ES-I3 (cell line): ENCODE measurements around the gene TRAF4.
A peak's percentile ranks its signal among the peaks of the same experiment; 100 is the strongest.
"Not testable (repeated sequence)": the region's sequence is repeated elsewhere in the genome, so short reads cannot be mapped to it uniquely, and the experiment has no call there.

Source experiments
- H3K36me3 ChIP-seq: 2 replicates; pipeline ENCODE4 v1.6.1; 2013; ENCODE audit warnings: mild to moderate bottlenecking, low read length, control low read depth, moderate library complexity; ENCODE audit not compliant: insufficient read depth
- H3K4me1 ChIP-seq: 2 replicates; pipeline ENCODE4 v1.6.1; 2013; ENCODE audit warnings: mild to moderate bottlenecking, control low read depth, low read length; ENCODE audit not compliant: insufficient read depth
- H3K9ac ChIP-seq: 2 replicates; pipeline ENCODE4 v1.6.1; 2013; ENCODE audit warnings: low read depth, mild to moderate bottlenecking, low read length, moderate library complexity
- H3K9me3 ChIP-seq: 2 replicates; pipeline ENCODE4 v1.6.1; 2013; ENCODE audit warnings: mild to moderate bottlenecking, low read length, moderate library complexity; ENCODE audit not compliant: control insufficient read depth, insufficient read depth

Gene TRAF4

DNA sequence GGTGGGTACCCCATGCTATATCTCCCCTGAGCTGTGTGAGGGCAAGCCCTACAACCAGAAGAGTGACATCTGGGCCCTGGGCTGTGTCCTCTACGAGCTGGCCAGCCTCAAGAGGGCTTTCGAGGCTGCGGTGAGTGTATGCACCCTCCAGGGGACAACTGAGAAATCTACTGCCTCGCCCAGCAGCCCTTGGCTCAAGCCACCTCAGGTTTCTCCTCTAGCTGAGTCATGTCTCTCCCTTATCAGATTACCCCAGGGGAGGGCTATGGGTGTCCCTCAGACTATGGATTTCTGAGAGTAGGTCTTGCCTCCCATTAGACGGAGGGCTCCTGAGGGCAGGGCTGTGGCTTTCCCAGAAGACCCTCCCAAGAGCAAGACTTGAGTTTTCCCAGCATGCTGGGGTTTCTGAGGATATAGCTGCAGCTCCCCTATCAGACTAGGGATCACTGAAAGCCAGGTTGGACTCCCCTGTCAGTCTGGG lies 8.5 kb upstream of the TRAF4 start:
- H3K4me1 ChIP-seq: no peaks in the 10 kb centered on the region
- H3K9me3 ChIP-seq: no peaks in the 10 kb centered on the region
- H3K9ac ChIP-seq: no peak overlapping the region
- peaks cover 5% of the 10 kb centered on the region; the same call in 1 of the 2 replicates for H3K36me3 ChIP-seq

DNA sequence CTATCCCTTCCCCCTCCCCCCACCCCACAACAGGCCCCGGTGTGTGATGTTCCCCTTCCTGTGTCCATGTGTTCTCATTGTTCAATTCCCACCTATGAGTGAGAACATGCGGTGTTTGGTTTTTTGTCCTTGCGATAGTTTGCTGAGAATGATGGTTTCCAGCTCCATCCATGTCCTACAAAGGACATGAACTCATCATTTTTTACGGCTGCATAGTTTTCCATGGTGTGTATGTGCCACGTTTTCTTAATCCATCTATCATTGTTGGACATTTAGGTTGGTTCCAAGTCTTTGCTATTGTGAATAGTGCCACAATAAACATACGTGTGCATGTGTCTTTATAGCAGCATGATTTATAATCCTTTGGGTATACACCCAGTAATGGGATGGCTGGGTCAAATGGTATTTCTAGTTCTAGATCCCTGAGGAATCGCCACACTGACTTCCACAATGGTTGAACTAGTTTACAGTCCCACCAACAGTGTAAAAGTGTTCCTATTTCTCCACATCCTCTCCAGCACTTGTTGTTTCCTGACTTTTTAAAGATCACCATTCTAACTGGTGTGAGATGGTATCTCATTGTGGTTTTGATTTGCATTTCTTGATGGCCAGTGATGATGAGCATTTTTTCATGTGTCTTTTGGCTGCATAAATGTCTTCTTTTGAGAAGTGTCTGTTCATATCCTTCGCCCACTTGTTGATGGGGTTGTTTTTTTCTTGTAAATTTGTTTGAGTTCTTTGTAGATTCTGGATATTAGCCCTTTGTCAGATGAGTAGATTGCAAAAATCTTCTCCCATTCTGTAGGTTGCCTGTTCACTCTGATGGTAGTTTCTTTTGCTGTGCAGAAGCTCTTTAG lies 7.7 kb upstream of the TRAF4 start:
- H3K36me3 ChIP-seq, H3K9me3 ChIP-seq, H3K9ac ChIP-seq, H3K4me1 ChIP-seq: not testable (repeated sequence)

DNA sequence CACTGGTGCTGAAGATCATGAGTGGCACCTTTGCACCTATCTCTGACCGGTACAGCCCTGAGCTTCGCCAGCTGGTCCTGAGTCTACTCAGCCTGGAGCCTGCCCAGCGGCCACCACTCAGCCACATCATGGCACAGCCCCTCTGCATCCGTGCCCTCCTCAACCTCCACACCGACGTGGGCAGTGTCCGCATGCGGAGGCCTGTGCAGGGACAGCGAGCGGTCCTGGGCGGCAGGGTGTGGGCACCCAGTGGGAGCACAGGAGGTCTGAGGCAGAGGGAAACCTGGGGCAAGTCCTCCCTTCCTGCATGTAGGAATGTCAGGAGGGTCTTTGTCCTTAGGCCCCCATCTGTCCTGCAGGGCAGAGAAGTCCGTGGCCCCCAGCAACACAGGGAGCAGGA lies 6.5 kb upstream of the TRAF4 start:
- Histone ChIP-seq H3K9me3 (no peaks in the 10 kb centered on the region), H3K4me1 (peaks cover 6% of the 10 kb centered on the region; the same call in 1 of the 2 replicates), H3K36me3 (peaks cover 5% of the 10 kb centered on the region; the same call in 1 of the 2 replicates), H3K9ac (no peak overlapping the region)

DNA sequence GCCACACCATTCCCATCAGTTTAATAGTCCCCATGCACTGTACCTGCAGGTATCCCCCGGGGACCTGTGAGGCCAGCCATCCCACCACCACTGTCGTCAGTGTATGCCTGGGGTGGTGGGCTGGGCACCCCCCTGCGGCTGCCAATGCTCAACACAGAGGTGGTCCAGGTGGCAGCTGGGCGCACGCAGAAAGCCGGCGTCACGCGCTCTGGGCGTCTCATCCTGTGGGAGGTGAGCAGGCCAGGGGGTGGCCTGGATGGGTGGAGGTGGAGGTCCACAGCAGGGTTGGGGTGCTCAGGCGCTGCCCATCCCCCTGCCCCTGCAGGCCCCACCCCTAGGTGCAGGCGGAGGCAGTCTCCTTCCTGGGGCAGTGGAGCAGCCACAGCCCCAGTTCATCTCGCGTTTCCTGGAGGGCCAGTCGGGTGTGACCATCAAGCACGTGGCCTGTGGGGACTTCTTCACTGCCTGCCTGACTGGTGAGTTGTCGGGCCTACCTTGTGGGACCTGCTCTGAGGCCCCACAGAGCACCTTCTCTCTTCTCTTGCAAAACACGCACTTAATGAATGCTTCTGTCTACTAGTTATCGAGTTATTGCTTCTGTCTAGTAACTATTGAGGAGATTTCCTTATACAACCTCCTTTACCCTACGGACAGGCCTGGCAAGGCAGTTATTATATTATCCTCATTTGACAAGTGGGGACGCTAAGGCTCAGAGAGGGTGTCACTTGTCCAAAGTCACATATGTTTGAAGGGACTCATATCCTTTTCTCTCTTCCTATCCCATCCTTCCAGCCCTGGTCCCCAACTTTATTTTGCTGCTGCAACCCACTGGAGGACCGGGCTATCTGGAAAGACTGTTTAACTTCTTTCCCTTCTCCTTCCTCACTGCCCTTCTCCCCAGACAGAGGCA lies 5.8 kb upstream of the TRAF4 start:
- Histone ChIP-seq H3K9me3 (no peaks in the 10 kb centered on the region), H3K9ac (no peak overlapping the region), H3K4me1 (peaks cover 7% of the 10 kb centered on the region; the same call in 1 of the 2 replicates), H3K36me3 (peaks cover 5% of the 10 kb centered on the region; the same call in 1 of the 2 replicates)

DNA sequence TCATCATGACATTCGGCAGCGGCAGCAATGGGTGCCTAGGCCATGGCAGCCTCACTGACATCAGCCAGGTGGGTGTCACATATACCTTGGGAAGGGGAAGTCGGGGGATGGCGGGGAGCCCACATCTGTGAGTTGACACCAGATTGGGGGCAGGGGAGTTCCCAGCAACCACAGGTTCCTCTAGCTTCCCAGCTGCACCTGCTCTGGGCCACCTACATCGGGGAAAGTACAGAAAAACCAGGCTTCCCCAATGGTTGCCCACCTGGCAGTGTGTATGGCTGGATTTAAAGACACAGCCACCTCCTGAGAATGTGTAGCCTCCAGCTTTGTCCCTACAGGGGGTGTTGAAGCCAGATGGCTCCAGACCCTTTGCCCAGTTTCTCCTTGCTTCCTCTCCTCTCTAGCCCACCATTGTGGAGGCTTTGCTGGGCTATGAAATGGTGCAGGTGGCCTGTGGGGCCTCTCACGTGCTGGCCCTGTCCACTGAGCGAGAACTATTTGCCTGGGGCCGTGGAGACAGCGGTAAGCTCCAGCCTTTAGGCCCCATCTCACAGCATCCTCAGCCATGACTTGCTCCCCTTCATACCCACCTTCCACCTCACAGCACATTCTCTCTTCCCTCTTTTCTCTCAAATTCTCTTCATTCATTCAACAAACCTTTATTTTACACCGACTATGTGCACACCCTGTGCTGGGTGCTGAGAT lies 5.0 kb upstream of the TRAF4 start:
- no peaks in the 10 kb centered on the region for H3K9me3 ChIP-seq
- H3K36me3 ChIP-seq: peaks cover 5% of the 10 kb centered on the region; the same call in 1 of the 2 replicates
- peaks cover 7% of the 10 kb centered on the region; the same call in 1 of the 2 replicates for H3K4me1 ChIP-seq
- H3K9ac ChIP-seq: no peak overlapping the region

DNA sequence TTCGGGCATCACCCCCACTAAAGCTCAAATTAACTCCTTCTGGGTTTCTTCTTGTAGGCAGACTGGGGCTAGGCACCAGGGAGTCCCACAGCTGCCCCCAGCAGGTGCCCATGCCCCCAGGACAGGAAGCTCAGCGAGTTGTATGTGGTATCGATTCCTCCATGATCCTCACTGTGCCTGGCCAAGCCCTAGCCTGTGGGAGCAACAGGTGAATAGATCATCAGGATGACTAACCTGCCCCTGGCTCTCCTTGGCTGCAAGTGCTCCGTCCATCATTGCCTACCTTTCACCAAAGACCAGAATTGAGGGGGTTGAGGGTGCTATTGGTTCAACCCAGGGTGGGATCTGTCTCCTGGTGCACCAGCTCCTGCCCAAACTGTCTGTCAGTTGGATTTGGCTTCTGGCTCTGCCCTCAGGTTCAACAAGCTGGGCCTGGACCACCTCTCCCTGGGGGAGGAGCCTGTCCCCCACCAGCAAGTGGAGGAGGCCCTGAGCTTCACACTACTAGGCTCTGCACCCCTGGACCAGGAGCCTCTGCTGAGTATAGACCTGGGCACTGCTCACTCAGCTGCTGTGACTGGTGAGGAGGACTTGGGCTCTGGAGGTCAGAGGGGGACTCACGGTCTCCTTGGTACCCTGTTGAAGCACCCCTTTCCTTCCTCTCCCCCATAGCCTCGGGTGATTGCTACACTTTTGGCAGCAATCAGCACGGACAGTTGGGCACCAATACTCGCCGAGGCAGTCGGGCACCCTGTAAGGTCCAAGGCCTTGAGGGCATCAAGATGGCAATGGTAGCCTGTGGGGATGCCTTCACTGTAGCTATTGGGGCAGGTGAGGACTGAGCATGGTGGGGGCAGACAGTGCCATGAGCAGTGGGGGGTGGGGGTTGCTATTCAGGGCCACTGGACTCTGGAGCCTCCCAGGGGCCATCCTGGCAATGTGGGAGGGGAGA lies 3.1 kb upstream of the TRAF4 start:
- H3K9ac ChIP-seq: no peak overlapping the region
- H3K9me3 ChIP-seq: no peaks in the 10 kb centered on the region
- H3K4me1 ChIP-seq: peaks cover 7% of the 10 kb centered on the region; the same call in 1 of the 2 replicates

DNA sequence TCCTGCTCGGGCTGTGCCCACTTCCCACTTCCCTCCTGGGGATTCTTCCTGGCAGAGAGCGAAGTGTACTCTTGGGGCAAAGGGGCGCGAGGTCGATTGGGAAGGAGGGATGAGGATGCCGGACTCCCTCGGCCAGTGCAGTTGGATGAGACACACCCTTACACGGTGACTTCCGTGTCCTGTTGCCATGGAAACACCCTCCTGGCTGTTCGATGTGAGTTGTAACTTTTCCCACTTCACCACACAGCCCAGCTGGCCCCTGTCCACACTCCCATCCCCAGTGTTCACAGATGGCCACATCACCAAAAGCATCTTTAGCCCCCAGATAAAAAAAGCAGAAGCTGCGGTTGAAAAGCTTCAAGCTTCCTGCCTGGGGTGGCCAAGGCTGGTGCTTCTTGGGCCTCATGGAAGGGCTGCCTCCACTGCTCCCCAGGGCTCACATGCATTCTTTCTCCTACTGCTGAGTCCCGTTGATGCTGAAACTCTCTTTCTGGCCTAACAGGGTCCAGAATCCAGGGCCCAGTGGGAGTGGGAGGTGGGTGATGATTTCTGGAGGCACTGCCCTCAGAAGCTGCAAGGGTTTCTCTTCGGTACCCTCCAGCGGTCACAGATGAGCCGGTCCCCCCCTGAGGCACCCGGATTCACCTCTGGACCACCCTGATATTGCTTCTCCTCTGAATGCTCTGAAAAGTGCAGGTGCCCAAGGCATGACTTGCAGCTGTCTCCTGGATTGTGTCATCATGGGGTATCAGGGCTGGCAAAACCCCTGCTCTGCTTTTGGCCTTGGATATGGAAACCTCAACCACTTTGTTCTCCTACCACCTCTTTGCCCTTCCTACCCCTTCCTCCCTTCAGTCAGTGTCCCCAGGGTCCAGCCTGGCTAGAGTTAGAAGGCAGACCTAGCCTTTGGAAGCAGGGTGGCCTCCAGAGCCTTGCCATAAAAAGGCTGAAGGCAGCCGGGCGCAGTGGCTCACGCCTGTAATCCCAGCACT lies 2.2 kb upstream of the TRAF4 start:
- no peak overlapping the region for H3K9ac ChIP-seq
- no peaks in the 10 kb centered on the region for H3K9me3 ChIP-seq
- H3K36me3 ChIP-seq: peaks cover 7% of the 10 kb centered on the region
- peaks cover 15% of the 10 kb centered on the region; the same call in 1 of the 2 replicates for H3K4me1 ChIP-seq

More for the DNA sequence above, 3.1 kb upstream of the TRAF4 start:
- H3K36me3 ChIP-seq: peaks cover 3% of the 10 kb centered on the region; the same call in 1 of the 2 replicates

DNA sequence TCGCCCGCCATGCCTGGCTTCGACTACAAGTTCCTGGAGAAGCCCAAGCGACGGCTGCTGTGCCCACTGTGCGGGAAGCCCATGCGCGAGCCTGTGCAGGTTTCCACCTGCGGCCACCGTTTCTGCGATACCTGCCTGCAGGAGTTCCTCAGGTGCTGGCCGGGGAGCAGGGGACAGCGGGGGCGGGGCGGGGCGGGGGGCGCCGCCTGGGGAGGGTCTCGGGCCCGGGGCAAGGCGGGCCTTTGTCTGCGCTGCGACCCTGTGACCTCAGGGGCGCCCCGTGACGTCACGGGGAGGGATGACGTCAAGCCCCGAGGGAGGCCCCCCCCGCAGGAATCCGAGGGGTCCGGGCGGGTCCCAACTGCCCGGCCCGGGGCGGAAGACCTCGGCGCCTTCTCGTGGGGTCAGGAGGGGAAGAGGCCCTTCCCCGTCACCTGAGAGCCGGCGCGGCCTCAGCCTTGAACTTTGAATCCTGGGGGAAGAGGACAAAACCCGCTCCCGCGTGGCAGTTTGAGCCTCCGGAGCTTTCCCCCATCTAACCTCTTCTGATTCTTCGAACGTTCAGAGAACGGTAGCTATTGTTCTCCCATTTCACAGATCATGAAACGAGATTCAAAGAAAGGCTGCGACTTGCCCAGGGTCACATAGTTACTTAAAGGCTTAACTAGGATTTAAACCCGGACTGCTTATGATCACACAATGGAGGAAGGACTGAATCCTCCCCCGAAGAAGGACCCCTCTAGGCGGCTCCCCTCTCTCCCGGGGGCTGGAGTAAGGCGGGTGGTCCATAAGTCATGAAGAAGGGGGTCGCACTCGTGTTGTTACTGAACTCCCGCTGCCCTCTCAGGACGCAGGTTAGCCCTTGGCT lies 527 bp downstream of the TRAF4 start:
- Histone ChIP-seq H3K36me3 (peaks cover 24% of the 10 kb centered on the region), H3K9me3 (no peaks in the 10 kb centered on the region), H3K4me1 (peaks cover 18% of the 10 kb centered on the region; the same call in 1 of the 2 replicates), H3K9ac (peak overlapping the region; percentile 96)

DNA sequence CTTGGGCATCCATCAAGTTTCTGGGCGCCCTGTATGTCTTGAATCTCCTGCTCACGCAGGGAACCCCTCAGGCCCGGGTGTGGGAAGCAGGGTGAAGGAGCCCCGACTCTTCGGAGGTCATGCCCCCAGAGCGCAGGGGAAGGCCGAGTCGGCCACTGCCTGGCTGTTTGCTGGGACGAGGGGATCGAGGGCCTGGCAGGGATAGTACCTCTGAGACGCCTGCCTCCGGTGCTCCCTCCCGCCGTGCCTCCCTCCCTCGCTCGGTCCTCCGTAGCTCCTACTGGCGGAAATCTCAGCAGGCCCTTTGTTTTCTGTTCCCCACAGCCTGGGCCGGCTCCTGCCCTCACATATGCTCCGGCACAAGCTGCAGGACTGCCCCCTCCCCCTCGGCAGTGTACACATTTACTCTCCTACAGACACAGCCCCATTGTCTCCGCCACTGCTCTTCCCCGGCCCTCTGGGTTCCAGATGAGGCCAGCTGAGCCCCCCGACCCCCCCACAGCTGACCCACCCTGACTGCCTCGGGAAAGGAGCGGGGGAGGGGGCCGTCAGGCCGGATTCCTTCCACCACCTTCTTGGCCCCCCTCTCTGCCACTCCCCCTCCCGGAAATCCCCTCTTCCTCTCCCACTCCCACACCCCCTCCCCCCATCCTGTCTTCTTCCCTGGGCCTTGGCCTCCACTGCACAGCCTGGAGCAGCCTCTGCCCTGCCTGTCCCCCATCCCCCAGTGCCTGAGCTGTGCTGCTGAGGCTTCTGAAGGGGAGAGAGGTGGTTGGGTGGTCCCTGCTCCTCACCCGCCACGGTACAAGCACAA lies 1.4 kb downstream of the TRAF4 start:
- Histone ChIP-seq H3K36me3 (peaks cover 24% of the 10 kb centered on the region), H3K9me3 (no peaks in the 10 kb centered on the region), H3K9ac (peak overlapping the region; percentile 96), H3K4me1 (peaks cover 18% of the 10 kb centered on the region; the same call in 1 of the 2 replicates)

DNA sequence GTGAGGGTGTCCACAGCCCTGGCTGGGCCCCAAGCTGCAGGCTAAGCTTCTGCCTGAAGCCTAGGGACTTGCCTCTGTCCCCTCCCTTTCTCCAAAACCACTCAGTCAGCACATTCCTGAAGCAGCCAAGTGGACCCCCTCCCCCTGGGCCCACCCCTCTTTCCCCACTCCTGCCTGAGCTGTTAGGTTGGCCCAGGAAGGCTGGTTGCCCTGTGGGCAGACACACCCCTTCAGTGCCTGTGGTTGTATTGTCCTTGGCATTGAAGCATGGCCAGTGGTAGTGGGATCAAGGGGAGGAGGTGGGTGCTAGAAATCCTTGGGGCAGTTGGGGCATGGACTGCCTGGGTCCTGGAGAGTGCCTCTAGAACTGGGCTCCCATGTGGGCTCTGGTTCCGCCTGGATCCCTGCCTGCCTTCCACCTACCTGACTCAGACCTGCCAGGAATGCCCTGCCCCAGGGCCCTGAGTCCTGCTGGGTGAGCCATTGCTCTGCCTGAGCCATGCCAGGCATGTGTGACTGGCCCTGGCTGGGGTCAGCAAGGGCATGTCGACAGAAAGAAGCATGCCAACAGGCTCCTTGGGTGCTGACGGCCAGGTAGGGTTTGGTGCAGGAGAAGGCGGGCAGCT lies 2.1 kb downstream of the TRAF4 start:
- H3K4me1 ChIP-seq: peaks cover 25% of the 10 kb centered on the region; the same call in 1 of the 2 replicates

More for the DNA sequence above, 2.1 kb downstream of the TRAF4 start:
- no peaks in the 10 kb centered on the region for H3K9me3 ChIP-seq
- peaks cover 31% of the 10 kb centered on the region for H3K36me3 ChIP-seq
- H3K9ac ChIP-seq: peak overlapping the region; percentile 96
